ENCODE results near the gene GUCA2B. TPM values are rescaled to one million over a fixed set of nuclear protein-coding genes. Genes with fewer than 3 reads are reported as not detected.

Gene GUCA2B
- total RNA-seq, 2 experiments from 2014 or later: not detected

DNA sequence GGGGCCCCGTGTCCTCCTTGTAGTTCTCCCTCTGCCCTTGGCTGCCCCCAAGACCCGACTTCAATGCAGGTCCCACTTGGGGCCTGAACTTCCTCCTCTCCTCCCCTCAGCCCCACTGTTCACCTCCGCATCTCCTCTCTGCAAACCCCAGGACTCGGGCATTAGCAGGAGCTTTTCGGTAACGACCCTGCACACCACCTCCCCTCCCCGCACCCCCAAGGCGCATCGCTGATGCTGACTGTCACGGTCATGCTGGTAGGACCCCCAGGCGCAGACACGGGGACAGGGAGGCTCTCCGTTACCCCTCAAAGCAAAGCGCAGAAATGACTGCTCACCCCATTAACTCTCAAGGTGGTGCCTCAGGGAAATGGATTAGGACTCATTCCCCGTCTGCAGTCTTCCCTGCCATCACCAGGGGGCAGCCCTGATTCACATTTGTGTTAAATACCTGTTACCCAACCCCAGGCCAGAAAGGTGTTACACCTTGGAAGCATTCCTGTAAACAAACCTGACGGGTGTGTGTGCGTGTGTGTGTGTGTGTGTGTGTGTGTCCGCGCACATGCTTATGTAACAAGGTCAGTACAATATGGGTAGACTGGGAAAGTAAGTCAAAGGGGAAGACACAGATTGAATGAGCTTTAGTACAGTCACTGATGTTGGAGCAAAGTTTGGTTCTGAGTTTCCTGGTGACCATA, 6.4 kb upstream of the GUCA2B start:
- H3K27ac Mint-ChIP-seq: no peak overlapping the region
- Histone ChIP-seq H3K4me1 (ENCODE audit: insufficient read depth, low read length) (peaks cover 14% of the 10 kb centered on the region), H3K4me3 (ENCODE audit: low read length) (no peak overlapping the region), H3K36me3 (ENCODE audit: insufficient read depth, low read length) (no peaks in the 10 kb centered on the region), H3K27me3 (ENCODE audit: control insufficient read depth in 1 of 2, insufficient read depth in 2 of 2, low read length in 2 of 2) (peaks cover 13 to 16% of the 10 kb centered on the region in 2 experiments), H3K9me3 (ENCODE audit: control insufficient read depth in 1 of 2, insufficient read depth in 1 of 2, low read length in 2 of 2) (no peaks in the 10 kb centered on the region), H3K27ac (ENCODE audit: low read depth in 1 of 2, low read length in 2 of 2) (no peak overlapping the region)
- H3K36me3 Mint-ChIP-seq (ENCODE audit: low read depth): no peaks in the 10 kb centered on the region
- H3K9me3 Mint-ChIP-seq: no peaks in the 10 kb centered on the region
- POLR2A ChIA-PET: no interaction called here
- CTCF ChIA-PET: no interaction called here
- DNase-seq (peak; percentile 49 to 77 (median 62)), ATAC-seq (ENCODE audit: poor library complexity) (peak; percentile 86)
- peaks cover 5% of the 10 kb centered on the region for H3K27me3 Mint-ChIP-seq
- no peaks in the 10 kb centered on the region for H3K4me1 Mint-ChIP-seq (ENCODE audit: low read depth)
- intact Hi-C loops (cut with DNase I, micrococcal nuclease): loop anchor here in 1 of 2 experiments (5.0 kb wide), 1 partner anchor 601 kb away; no protein-coding TSS in a partner anchor
- H3K4me3 Mint-ChIP-seq: no peak overlapping the region
- TF ChIP-seq CTCF (IDR thresholded peaks at IDR 0.05): peak; percentile 71

GRCh38 chr1:42148166-42148565, 5.0 kb upstream of the GUCA2B start:
- Mint-ChIP-seq H3K4me3 (no peak overlapping the region), H3K9me3 (no peaks in the 10 kb centered on the region), H3K27me3 (no peaks in the 10 kb centered on the region), H3K4me1 (ENCODE audit: low read depth) (no peaks in the 10 kb centered on the region), H3K36me3 (ENCODE audit: low read depth) (no peaks in the 10 kb centered on the region), H3K27ac (no peak overlapping the region)
- Histone ChIP-seq H3K9me3 (ENCODE audit: control insufficient read depth in 1 of 2, insufficient read depth in 1 of 2, low read length in 2 of 2) (no peaks in the 10 kb centered on the region), H3K4me3 (ENCODE audit: low read length) (no peak overlapping the region), H3K4me1 (ENCODE audit: insufficient read depth, low read length) (peaks cover 11% of the 10 kb centered on the region), H3K36me3 (ENCODE audit: insufficient read depth, low read length) (no peaks in the 10 kb centered on the region), H3K27ac (ENCODE audit: low read depth in 1 of 2, low read length in 2 of 2) (no peak overlapping the region), H3K27me3 (ENCODE audit: control insufficient read depth in 1 of 2, insufficient read depth in 2 of 2, low read length in 2 of 2) (peaks cover 13 to 16% of the 10 kb centered on the region in 2 experiments)
- DNase-seq (no peak), ATAC-seq (ENCODE audit: poor library complexity) (no peak)
- intact Hi-C loops (cut with DNase I, micrococcal nuclease): loop anchor here in 1 of 2 experiments (5.0 kb wide), 1 partner anchor 599 kb away; no protein-coding TSS in a partner anchor
- no peak for TF ChIP-seq CTCF (IDR thresholded peaks at IDR 0.05)
- ChIA-PET CTCF (no interaction called here), POLR2A (no interaction called here)

DNA sequence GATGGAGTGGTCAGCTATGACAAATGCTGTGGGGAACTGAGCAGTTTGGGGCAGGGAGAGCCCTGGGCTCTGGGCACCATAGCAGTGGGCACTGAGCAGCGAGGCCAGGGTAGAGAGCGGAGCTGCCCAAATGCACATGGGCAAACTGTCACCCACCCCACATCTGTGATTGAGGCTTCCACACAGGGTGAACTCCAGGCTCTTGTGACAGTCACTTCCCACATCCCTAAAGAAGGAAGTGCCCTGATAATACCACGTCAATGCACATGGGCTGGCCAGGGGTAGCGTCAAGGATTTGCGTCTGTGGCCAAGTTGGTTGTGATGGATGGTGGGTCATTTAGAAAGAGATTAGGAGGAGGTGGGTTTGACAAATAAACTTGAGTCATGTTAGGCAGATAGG, 2.6 kb upstream of the GUCA2B start:
- Histone ChIP-seq H3K27me3 (ENCODE audit: control insufficient read depth in 1 of 2, insufficient read depth in 2 of 2, low read length in 2 of 2) (peaks cover 11% of the 10 kb centered on the region in 2 experiments), H3K4me1 (ENCODE audit: insufficient read depth, low read length) (peaks cover 7% of the 10 kb centered on the region), H3K4me3 (ENCODE audit: low read length) (no peak overlapping the region), H3K27ac (ENCODE audit: low read depth in 1 of 2, low read length in 2 of 2) (no peak overlapping the region), H3K36me3 (ENCODE audit: insufficient read depth, low read length) (no peaks in the 10 kb centered on the region), H3K9me3 (ENCODE audit: control insufficient read depth in 1 of 2, insufficient read depth in 1 of 2, low read length in 2 of 2) (no peaks in the 10 kb centered on the region)
- DNase-seq: no peak
- intact Hi-C loops (cut with DNase I, micrococcal nuclease): no loop called here
- H3K36me3 Mint-ChIP-seq (ENCODE audit: low read depth): no peaks in the 10 kb centered on the region
- H3K27me3 Mint-ChIP-seq: no peaks in the 10 kb centered on the region
- POLR2A ChIA-PET: no interaction called here
- no peak for TF ChIP-seq CTCF (IDR thresholded peaks at IDR 0.05)
- no peaks in the 10 kb centered on the region for H3K9me3 Mint-ChIP-seq
- no peaks in the 10 kb centered on the region for H3K4me1 Mint-ChIP-seq (ENCODE audit: low read depth)
- H3K4me3 Mint-ChIP-seq: no peak overlapping the region
- no peak for ATAC-seq (ENCODE audit: poor library complexity)
- no peak overlapping the region for H3K27ac Mint-ChIP-seq
- CTCF ChIA-PET: no interaction called here

Data from CD4-positive, alpha-beta T cell (primary cell).